Panc1 (cell line): ENCODE results near the gene TFG. TPM values are rescaled to one million over a fixed set of nuclear protein-coding genes. Genes with fewer than 3 reads are reported as not detected.

Experiments used
- ATAC-seq: fragments of 200-7000 bp; cut with Tn5 transposase; 2 replicates; pipeline ENCODE4 v1.9.1; 2020; ENCODE audit warnings: mild to moderate bottlenecking, moderate library complexity
- BruUV-seq: library from RNA; stranded (reverse); fragments of 400-500 nt; replicated peaks from 2 replicates; lab custom pipeline; 2021; lab: Mats Ljungman, UMichigan
- CTCF ChIA-PET: fragments of 300-600 bp; sonication (Branson Sonifier 250); formaldehyde crosslinking; loops from one replicate; lab custom pipeline; 2022; ENCODE audit warnings: antibody characterized with exemption; lab: Charles Lee
- POLR2A ChIA-PET: fragments of 300-600 bp; sonication (Branson Sonifier 250); formaldehyde crosslinking; loops from one replicate; lab custom pipeline; 2022; ENCODE audit warnings: antibody characterized with exemption; lab: Charles Lee
- DNase-seq: peaks from one replicate; pipeline ENCODE4 v3.0.0-alpha.2; 2010; ENCODE audit warnings: low read depth, low spot score
- H3K27ac ChIP-seq: 2 replicates; pipeline ENCODE4 v1.5.1; 2011; ENCODE audit warnings: mild to moderate bottlenecking, low read length, inconsistent platforms
- H3K27me3 ChIP-seq: fragments of 200-500 bp; sonication (Bioruptor generic); 2 replicates; pipeline ENCODE4 v1.6.0; 2014; ENCODE audit warnings: low read length, inconsistent platforms; ENCODE audit not compliant: control insufficient read depth, insufficient read depth
- H3K36me3 ChIP-seq: fragments of 200-500 bp; sonication (Bioruptor generic); 2 replicates; pipeline ENCODE4 v1.5.1; 2014; ENCODE audit warnings: inconsistent platforms, mild to moderate bottlenecking, low read length, moderate library complexity; ENCODE audit not compliant: control insufficient read depth, insufficient read depth
- H3K4me1 ChIP-seq: 2 replicates; pipeline ENCODE4 v1.5.1; 2011; ENCODE audit warnings: inconsistent platforms, mild to moderate bottlenecking, low read length, moderate library complexity; ENCODE audit not compliant: control insufficient read depth, insufficient read depth
- H3K4me3 ChIP-seq, 2 experiments: 2 replicates each; pipeline ENCODE4 v1.5.1; 2011 to 2012; ENCODE audit warnings: low read depth in 2 of 2, low read length in 2 of 2, mild to moderate bottlenecking in 2 of 2, inconsistent platforms in 1 of 2, moderate library complexity in 1 of 2
- H3K9me3 ChIP-seq: fragments of 200-500 bp; sonication (Bioruptor generic); 2 replicates; pipeline ENCODE4 v1.5.1; 2014; ENCODE audit warnings: low read depth, mild to moderate bottlenecking, inconsistent platforms, low read length, moderate library complexity; ENCODE audit not compliant: control insufficient read depth, insufficient read depth
- POLR2AphosphoS5 ChIP-seq: IDR thresholded peaks from 2 replicates; pipeline ENCODE4 v1.6.1; 2012; ENCODE audit warnings: mild to moderate bottlenecking, low read depth, low read length, moderate library complexity
- REST ChIP-seq, 2 experiments: IDR thresholded peaks; 2 replicates each; pipeline ENCODE4 v1.6.1; 2011 to 2012; ENCODE audit warnings: low read depth in 2 of 2, control low read depth in 1 of 2, low read length in 1 of 2, mild to moderate bottlenecking in 1 of 2, moderate library complexity in 1 of 2; ENCODE audit not compliant: insufficient read depth in 1 of 2
- SIN3A ChIP-seq: IDR thresholded peaks from 2 replicates; pipeline ENCODE4 v1.6.1; 2012; ENCODE audit warnings: low read depth, mild to moderate bottlenecking, low read length, moderate library complexity, borderline replicate concordance; ENCODE audit not compliant: insufficient read depth
- TCF7L2 ChIP-seq: IDR thresholded peaks from 2 replicates; pipeline ENCODE4 v1.6.1; 2011; ENCODE audit warnings: mild to moderate bottlenecking, low read depth, low read length, inconsistent platforms
- in situ Hi-C: cut with HindIII; loops from 2 replicates; pipeline ENCODE4 v1.10.0; 2016; ENCODE audit warnings: low sequenced_read_pairs, low pct_unique_long_range_greater_than_20kb
- intact Hi-C: fragments of 100-400 bp; cut with micrococcal nuclease; formaldehyde crosslinking; loops from one replicate; pipeline ENCODE4 v1.10.0; 2022; ENCODE audit not compliant: unreplicated experiment
- total RNA-seq: library from RNA; stranded (reverse); gene quantifications from one replicate; pipeline ENCODE4 v1.2.1, GENCODE V29; 2021; ENCODE audit not compliant: unreplicated experiment
- TF ChIP-seq, protein P1 (sequence below): fragments of 450-650 bp; IDR thresholded peaks from 2 replicates; pipeline ENCODE4 v1.5.1; 2017; ENCODE audit warnings: mild to moderate bottlenecking

Gene TFG
- total RNA-seq, 1 experiment from 2014 or later, result 159 TPM

DNA sequence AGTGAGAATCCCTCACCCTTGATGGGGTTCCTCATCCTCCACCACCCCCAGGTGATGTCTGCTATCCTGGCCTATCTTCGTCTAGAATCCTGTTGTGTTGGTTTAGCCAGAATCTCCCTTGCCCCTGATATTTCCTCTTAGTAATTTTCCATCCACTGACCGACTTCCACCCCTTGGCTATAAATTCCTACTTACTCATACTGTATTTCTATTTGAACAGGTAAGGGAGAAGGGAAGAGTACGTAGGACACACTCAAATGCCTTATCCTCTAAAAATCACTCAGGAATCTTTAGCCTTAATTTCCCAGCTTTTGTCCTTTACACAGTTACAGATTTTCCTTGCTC, 678 bp upstream of the TFG start:
- in situ Hi-C loops, result no loop called here
- H3K27me3 ChIP-seq, result no peaks in the 10 kb centered on the region; the same call in 1 of the 2 replicates
- TF ChIP-seq TCF7L2, result no peak
- TF ChIP-seq, protein P1, sequence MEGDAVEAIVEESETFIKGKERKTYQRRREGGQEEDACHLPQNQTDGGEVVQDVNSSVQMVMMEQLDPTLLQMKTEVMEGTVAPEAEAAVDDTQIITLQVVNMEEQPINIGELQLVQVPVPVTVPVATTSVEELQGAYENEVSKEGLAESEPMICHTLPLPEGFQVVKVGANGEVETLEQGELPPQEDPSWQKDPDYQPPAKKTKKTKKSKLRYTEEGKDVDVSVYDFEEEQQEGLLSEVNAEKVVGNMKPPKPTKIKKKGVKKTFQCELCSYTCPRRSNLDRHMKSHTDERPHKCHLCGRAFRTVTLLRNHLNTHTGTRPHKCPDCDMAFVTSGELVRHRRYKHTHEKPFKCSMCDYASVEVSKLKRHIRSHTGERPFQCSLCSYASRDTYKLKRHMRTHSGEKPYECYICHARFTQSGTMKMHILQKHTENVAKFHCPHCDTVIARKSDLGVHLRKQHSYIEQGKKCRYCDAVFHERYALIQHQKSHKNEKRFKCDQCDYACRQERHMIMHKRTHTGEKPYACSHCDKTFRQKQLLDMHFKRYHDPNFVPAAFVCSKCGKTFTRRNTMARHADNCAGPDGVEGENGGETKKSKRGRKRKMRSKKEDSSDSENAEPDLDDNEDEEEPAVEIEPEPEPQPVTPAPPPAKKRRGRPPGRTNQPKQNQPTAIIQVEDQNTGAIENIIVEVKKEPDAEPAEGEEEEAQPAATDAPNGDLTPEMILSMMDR, result no peak
- no peak for TF ChIP-seq REST (IDR thresholded peaks at IDR 0.05; ENCODE audit: insufficient read depth in 1 of 2, low read depth in 2 of 2, low read length in 1 of 2)
- no peak for TF ChIP-seq SIN3A
- no peak for TF ChIP-seq POLR2AphosphoS5
- H3K9me3 ChIP-seq, result peaks cover 8% of the 10 kb centered on the region; the same call in 1 of the 2 replicates
- intact Hi-C loops, result no loop called here
- TSS peak; percentile 100 for BruUV-seq
- peaks cover 10% of the 10 kb centered on the region for H3K36me3 ChIP-seq
- H3K4me1 ChIP-seq, result peaks cover 20% of the 10 kb centered on the region; the same call in 1 of the 2 replicates
- POLR2A ChIA-PET, result interaction anchor here (0.6 to 0.7 kb wide), 3 partner anchors 27 to 76 kb away, joined by 3 to 8 read pairs (median 5); no protein-coding TSS in a partner anchor
- peak overlapping the region; percentile 99 for H3K27ac ChIP-seq
- DNase-seq, result no peak
- H3K4me3 ChIP-seq, result peak overlapping the region; percentile 91 to 96
- peak; percentile 2 for ATAC-seq
- CTCF ChIA-PET, result interaction anchor here (0.8 to 1.0 kb wide), 2 partner anchors 246 to 640 kb away, joined by 3 read pairs; no protein-coding TSS in a partner anchor

DNA sequence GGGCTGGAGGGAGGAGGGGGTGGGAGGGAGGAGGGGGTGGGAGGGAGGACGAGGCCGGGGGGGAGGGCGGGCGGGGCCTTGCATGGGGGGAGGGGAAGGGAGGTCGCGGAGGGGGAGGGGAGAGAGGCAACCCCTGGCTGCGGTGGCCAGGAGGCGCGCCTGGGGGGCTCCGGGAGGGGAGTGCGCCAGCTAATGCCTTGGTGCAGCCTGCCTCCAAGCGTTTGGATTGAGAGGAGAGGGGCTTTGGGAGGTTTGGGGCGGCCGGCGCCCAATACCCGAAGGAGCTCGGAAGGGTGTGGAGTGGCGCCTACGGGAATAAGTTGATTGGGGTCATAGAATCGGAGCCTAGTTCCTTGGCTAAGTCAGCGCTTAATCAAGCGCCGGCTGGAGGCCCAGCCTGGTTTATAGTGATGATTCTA, 557 bp downstream of the TFG start:
- BruUV-seq, result no TSS peak

More for the DNA sequence above, 557 bp downstream of the TFG start:
- DNase-seq (no peak), ATAC-seq (peak; percentile 24; the same call in 1 of the 2 replicates)
- H3K9me3 ChIP-seq, result peaks cover 8% of the 10 kb centered on the region; the same call in 1 of the 2 replicates
- POLR2A ChIA-PET, result interaction anchor here (0.7 kb wide), 1 partner anchor 25 kb away, joined by 3 read pairs; no protein-coding TSS in a partner anchor
- CTCF ChIA-PET, result interaction anchor here (1.4 kb wide), 1 partner anchor 247 kb away, joined by 3 read pairs; no protein-coding TSS in a partner anchor
- H3K4me1 ChIP-seq, result peaks cover 20% of the 10 kb centered on the region; the same call in 1 of the 2 replicates
- intact Hi-C loops (no loop called here), in situ Hi-C loops (no loop called here)
- peak overlapping the region; percentile 91 to 96 for H3K4me3 ChIP-seq
- no peaks in the 10 kb centered on the region; the same call in 1 of the 2 replicates for H3K27me3 ChIP-seq
- TF ChIP-seq TCF7L2, result no peak
- TF ChIP-seq REST (IDR thresholded peaks at IDR 0.05; ENCODE audit: insufficient read depth in 1 of 2, low read depth in 2 of 2, low read length in 1 of 2), result no peak
- TF ChIP-seq, protein P1, result no peak
- TF ChIP-seq SIN3A, result no peak
- no peak for TF ChIP-seq POLR2AphosphoS5
- H3K27ac ChIP-seq, result peak overlapping the region; percentile 95
- peaks cover 16% of the 10 kb centered on the region for H3K36me3 ChIP-seq
